ENCODE measurements around the gene DUS1L.

DNA sequence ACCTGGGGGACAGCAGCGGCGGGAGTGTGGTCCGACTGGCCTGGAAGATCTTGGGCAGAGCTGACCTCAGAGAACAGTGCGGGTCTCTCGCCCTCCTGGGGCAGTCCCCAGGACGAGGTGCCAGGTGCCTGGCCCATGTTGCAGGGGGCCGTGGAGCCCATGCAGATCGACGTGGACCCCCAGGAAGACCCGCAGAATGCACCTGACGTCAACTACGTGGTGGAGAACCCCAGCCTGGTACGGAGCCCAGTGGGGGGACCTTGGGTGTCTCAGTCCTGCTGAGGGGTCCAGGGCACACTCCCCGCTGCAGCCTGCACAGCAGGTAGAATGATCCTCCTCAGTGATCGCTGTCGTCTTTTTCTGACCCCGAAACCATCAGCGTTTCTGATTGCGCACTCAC lies 12.5 kb downstream of the DUS1L start:
- TF ChIP-seq EZH2 (IDR thresholded peaks at IDR 0.05; ENCODE audit: borderline replicate concordance, insufficient read depth, low read depth, low read length, poor library complexity, severe bottlenecking), result no peak
- TF ChIP-seq, protein P1, sequence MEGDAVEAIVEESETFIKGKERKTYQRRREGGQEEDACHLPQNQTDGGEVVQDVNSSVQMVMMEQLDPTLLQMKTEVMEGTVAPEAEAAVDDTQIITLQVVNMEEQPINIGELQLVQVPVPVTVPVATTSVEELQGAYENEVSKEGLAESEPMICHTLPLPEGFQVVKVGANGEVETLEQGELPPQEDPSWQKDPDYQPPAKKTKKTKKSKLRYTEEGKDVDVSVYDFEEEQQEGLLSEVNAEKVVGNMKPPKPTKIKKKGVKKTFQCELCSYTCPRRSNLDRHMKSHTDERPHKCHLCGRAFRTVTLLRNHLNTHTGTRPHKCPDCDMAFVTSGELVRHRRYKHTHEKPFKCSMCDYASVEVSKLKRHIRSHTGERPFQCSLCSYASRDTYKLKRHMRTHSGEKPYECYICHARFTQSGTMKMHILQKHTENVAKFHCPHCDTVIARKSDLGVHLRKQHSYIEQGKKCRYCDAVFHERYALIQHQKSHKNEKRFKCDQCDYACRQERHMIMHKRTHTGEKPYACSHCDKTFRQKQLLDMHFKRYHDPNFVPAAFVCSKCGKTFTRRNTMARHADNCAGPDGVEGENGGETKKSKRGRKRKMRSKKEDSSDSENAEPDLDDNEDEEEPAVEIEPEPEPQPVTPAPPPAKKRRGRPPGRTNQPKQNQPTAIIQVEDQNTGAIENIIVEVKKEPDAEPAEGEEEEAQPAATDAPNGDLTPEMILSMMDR (IDR thresholded peaks at IDR 0.05), result no peak
